Activated CD8-positive, alpha-beta memory T cell treated with anti-CD3 and anti-CD28 coated beads for 1 hour (primary cell): ENCODE measurements around the gene RYR3.

ENCODE experiments used
- DNase-seq, 2 donors: peaks; one replicate each; pipeline ENCODE4 v3.0.0-alpha.2; 2020; ENCODE audit warnings: low read depth in 1 of 2; ENCODE audit errors: extremely low read depth in 1 of 2

Gene RYR3

DNA sequence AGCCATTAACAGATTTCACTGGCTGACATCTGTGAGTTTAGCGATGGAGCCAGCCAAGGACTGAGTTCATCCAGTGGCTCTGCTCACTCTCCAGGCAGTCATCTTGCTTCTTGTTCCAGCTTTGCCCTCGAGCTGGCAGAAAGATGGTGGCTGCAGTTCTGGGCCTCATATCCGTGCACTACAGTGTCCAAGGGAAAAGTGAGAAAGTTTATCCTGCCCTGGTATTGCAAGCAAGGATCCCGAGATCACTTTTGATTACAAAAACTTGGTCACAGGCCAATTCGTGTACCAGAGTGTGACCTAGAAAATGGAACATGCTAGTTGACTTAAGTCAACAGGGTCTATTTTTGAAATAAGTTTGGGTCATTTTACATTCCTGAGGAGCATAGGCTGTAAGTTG is 369.6 kb downstream of the RYR3 start:
- DNase-seq = no peak

DNA sequence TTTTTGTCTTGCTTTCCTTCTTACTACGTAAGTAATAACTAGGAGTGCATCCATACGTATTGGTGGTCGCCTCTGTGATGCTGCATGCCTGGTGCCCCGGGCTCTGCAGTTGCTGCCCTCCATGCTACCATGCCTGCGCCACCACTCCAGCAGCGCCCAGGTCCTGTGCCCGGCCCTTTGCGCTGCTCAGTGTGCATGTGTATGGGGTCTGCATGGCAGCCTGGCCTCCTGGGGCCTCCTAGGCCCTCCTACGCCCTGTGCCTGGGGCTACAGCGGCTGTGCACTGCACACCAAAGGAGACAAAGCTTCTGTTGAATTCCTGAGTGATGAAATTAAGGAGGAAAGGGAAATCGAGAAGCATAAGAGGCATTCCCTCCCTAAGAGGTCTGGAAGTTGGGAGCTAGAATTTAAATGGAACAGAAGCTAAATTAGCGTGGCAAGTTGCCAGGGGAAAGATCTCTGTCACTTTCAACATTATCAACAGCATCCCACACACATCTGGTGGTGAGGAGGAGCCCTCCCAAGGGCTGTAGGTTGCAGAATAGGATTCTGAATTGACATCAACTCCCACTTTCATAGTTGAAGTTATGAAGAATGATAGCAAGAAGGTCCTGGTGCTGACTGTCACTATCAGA is 382.5 kb downstream of the RYR3 start:
- DNase-seq = no peak

DNA sequence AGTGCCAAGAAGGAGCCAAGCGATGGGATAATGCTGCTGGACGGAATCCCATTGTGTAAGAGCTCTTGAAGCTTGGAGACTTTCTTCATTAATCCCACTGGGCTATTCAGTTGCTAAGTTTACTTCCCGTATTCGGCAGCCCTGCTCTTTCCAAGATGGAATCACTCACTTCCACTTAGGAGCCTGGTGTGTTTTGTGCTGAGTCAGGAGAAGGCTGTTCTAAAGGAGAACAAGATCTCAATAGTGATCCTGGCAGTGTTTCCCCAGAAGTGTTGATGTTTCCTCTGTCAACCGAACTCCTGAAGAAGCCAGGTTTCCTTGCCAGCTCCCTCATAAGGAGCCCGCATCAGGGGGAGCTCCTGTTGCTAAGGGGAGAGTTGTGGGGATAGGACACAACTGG is 387.4 kb downstream of the RYR3 start:
- no peak for DNase-seq

- DNase-seq = no peak
Observed at GRCh38 chr15:33699145-33699544, 388.4 kb downstream of the RYR3 start.

GRCh38 chr15:33699691-33700447 is 389.1 kb downstream of the RYR3 start:
- no peak for DNase-seq

DNA sequence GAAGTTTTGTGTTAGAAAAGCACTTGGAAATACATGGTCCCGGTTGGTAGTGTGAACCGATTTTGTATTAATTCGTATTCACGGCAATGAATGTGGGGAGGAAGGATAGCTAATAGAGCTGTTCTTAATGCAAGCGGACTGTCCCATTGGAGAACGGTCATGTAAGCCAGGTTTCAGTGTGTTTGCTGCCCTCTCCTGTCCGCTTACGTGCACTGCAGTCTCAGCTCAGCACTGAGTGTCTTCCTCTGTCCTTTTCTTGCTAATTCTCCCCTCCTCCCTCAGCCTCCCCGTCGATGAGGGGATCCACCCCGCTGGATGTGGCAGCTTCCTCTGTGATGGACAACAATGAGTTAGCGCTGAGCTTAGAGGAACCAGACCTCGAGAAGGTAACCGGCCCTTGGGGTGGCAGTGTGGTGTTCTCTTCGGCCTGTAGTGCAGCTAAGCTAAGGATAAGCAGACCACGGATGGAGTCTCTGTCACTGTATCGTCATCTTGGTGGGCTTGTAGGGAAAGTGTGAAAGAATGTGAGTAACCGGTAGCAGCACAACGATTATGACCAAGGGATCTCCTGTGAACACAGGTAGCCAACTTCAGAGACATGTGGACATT is 390.0 kb downstream of the RYR3 start:
- peak in 1 of 2 donors; percentile 28 for DNase-seq

DNA sequence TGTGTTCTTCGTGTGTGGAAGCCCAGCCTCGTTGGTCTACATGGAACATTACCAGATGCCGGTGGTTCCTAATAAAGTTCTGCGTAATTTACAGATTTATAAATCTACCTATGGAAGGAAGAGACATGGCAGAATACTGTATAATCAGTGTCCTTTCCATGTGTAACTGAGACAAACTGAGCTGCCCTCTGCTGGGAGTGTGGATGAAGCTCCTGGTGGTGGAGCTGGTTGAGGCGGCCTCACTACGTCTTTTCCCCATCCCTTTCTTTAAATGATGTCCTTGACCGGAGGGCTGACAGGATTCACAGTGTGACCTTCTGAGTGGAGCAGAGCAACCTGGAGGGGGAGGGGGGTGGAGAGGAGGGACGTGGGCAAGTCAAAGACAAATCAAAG is 390.5 kb downstream of the RYR3 start:
- DNase-seq = no peak

DNA sequence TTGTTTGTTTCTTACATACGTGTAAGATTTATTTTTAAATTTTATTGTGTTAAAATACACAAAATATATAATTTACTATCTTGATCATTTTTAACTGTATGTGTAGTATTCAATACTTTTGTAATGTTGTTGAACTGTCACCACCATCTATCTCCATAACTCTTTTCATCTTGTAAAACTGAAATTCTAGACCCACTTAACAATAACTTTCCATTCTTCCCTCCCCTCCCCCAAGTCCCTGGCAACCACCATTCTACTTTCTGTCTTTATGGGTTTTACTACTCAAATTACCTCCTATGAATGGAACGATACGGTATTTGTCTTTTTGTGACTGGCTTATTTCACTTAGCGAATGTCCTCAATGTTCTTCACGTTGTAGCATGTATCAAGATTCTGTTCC is 395.4 kb downstream of the RYR3 start:
- DNase-seq = no peak

- no peak for DNase-seq
Observed at GRCh38 chr15:33710748-33711147, 400.0 kb downstream of the RYR3 start.

GRCh38 chr15:33716025-33716424 is 405.3 kb downstream of the RYR3 start:
- DNase-seq = no peak

GRCh38 chr15:33720952-33721351 is 410.2 kb downstream of the RYR3 start:
- no peak for DNase-seq

DNA sequence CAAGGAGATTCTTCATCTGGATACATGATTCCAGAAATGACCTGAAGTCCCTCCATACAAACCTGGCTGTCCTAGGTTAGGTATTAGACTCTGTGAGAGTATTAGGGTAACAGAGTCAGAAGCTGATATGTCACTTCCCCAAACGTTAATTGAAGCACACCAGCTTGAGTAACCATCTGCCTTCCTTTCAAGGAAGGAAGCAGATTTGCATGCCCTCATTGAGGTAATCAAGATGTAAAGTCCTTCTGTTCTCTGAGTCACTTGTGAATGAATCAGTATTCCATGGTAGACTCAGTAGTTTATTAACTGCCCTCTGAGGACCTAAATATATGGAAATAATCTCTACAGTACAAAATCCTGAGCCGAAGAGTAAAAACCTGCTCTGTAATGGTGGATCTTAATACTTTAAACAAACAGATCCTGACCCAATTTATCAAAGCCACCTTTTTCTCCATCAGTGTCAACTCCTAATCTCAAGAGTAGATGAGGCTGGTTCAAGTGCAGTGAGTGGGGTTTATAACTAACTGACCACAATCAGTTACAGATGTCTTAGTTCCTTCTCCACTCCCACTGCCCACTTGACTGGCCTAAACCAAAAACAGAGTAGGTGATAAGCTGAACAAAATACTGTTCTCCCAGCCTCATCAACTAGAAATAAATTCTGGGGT is 411.4 kb downstream of the RYR3 start:
- no peak for DNase-seq

DNA sequence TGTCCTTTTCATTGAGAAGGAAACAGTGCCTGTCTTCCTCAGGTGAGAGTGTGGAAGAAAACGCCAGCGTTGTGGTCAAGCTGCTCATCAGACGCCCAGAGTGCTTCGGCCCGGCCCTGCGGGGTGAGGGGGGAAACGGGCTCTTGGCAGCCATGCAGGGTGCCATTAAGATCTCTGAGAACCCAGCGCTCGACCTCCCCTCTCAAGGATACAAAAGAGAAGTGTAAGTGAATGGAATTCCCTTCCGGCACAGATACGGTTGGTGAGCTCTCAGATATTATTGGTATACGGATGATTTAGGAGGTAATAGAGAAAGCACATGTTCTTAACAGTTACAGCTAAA is 411.9 kb downstream of the RYR3 start:
- no peak for DNase-seq

DNA sequence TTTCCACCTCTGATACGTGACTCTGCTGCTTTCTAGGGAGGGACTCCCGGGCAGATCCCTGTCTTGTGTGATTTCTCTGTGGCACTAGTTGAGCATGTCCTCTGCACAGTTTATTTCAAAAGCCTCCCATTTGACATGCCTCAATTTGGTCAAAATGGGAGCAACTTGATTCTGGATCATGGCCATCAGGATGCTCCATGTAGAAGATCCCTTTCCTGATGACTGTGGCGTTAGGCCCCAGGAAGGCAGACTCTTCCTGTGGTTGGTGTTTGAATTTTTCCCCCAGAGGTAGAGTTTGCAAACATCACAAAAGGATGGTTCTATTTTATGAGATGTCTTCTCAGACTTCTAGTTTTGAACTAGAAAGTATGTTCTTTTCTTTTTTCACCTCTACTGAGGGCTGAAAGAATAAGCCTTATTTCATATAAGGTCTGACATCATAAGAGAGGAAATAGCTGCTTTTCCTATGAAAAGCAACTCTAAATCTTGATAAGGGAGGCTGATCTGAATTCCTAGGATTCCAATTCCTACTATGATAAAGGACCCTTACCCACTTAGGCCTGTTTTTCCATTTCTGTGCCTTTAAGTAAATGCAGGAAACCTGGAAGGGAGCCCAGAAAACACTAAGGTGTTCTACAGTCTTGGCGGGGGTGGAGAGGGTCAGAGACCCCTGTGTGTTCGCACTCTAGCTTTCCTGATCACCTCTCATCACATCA is 413.7 kb downstream of the RYR3 start:
- DNase-seq = no peak

- DNase-seq = no peak
Observed at GRCh38 chr15:33729653-33730052, 418.9 kb downstream of the RYR3 start.

DNA sequence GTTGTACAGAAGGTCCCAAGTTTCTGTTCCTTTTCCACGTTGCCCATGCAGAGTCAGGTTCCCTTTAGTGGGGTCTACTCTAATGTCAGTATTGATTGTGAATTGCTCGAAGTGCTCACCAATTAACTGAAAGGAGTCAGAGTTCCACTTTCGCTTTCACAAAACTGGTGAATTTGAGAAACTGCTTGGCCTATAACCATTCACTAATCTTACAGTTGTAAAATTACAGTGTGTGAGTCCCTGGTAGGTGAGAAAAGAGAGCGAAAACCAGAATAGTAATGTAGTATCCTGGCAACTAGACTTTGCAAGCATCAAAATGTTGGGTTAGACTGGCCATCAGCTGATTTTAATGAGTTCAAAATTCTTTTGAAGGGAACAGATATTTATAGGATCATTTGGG is 420.0 kb downstream of the RYR3 start:
- DNase-seq = no peak

- no peak for DNase-seq
Observed at GRCh38 chr15:33735143-33735542, 424.4 kb downstream of the RYR3 start.

DNA sequence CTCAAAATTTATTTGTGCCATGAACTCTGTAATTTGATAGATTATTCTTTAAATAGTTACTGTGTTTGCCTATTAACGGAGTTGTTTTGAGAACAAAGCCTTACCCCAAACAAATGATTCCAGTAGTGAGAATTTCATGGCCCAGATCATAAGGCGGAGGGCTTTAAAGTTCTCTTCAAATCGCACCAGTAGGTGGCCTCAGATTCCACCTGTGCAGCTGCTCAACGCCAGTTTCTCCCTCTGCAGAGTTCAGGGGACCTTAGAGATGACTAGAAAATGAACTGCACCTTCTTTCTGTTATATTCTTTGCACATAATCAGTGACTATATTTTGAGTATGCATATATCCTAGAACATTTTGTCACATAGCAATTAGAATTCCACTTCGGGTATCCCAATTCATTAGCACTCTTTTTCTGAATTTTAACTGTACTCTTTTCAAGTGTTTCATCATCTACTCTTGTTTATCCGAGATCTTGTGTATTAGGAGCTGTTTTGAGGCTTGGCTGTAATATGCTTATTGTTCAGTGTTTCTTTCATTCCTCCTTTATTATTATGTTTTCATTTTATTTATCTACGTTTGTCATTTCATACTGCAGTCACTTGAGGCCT is 425.0 kb downstream of the RYR3 start:
- DNase-seq = no peak

GRCh38 chr15:33737687-33738601 is 427.2 kb downstream of the RYR3 start:
- DNase-seq = no peak
